Muscle layer of colon (tissue), 2 donors: ENCODE results near the gene TSEN54.

Experiments
- H3K27ac ChIP-seq: one replicate; pipeline ENCODE4 v1.7.0; 2013; ENCODE audit warnings: low read depth, mild to moderate bottlenecking, low read length, moderate library complexity
- H3K27me3 ChIP-seq, 2 donors: one replicate each; pipeline ENCODE4 v1.7.0; 2013; ENCODE audit warnings: low read length in 2 of 2, mild to moderate bottlenecking in 2 of 2; ENCODE audit not compliant: insufficient read depth in 2 of 2, control insufficient read depth in 1 of 2
- H3K36me3 ChIP-seq: one replicate; pipeline ENCODE4 v1.7.0; 2013; ENCODE audit warnings: mild to moderate bottlenecking, low read length; ENCODE audit not compliant: insufficient read depth
- H3K4me1 ChIP-seq: one replicate; pipeline ENCODE4 v1.7.0; 2013; ENCODE audit warnings: mild to moderate bottlenecking, low read length; ENCODE audit not compliant: insufficient read depth
- H3K4me3 ChIP-seq, 2 donors: one replicate each; pipeline ENCODE4 v1.7.0; 2013; ENCODE audit warnings: low read length in 2 of 2, low read depth in 1 of 2, mild to moderate bottlenecking in 1 of 2, moderate library complexity in 1 of 2
- H3K9ac ChIP-seq: one replicate; pipeline ENCODE4 v1.7.0; 2013; ENCODE audit warnings: low read length
- H3K9me3 ChIP-seq: one replicate; pipeline ENCODE4 v1.7.0; 2013; ENCODE audit warnings: mild to moderate bottlenecking, low read length
- donor health status: abdominal sarcoma.
- donor health status: Adenocarcinoma of cecum.

The TSEN54 gene

GRCh38 chr17:75540923-75541503 lies 24.7 kb downstream of the TSEN54 start:
- H3K27me3 ChIP-seq, result no peaks in the 10 kb centered on the region
- H3K4me1 ChIP-seq, result no peaks in the 10 kb centered on the region
- no peak overlapping the region for H3K27ac ChIP-seq
- H3K36me3 ChIP-seq, result no peaks in the 10 kb centered on the region
- no peak overlapping the region for H3K4me3 ChIP-seq
- H3K9ac ChIP-seq, result no peak overlapping the region
- no peaks in the 10 kb centered on the region for H3K9me3 ChIP-seq

- no peaks in the 10 kb centered on the region for H3K36me3 ChIP-seq
- no peak overlapping the region for H3K4me3 ChIP-seq
- H3K27me3 ChIP-seq, result no peaks in the 10 kb centered on the region
- no peak overlapping the region for H3K9ac ChIP-seq
- H3K27ac ChIP-seq, result no peak overlapping the region
- no peaks in the 10 kb centered on the region for H3K9me3 ChIP-seq
- no peaks in the 10 kb centered on the region for H3K4me1 ChIP-seq
Measured at GRCh38 chr17:75542229-75542628, 25.9 kb downstream of the TSEN54 start.

GRCh38 chr17:75542728-75543336 lies 26.5 kb downstream of the TSEN54 start:
- Histone ChIP-seq H3K4me1 (no peaks in the 10 kb centered on the region), H3K27me3 (no peaks in the 10 kb centered on the region), H3K9ac (no peak overlapping the region), H3K9me3 (no peaks in the 10 kb centered on the region), H3K27ac (no peak overlapping the region), H3K4me3 (no peak overlapping the region), H3K36me3 (no peaks in the 10 kb centered on the region)

DNA sequence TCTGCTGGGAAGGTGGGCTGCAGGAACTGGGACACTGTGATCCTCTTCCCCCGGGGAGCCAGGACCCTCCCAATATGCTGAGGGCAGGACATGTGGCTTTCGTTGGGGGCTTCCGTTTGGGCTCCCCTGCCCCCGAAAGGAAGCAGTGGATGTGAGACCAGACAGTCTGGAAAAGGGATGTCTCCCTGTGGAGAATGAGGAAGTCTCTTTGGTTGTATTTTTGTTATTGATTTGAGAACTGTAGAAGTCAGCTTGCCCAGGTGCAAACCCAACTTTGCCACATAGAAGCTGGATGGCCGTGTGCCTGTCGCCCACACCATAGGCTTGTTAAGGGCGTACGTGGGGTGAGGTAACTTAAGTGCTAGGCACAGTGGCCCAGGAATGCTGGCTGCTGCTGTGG lies 27.9 kb downstream of the TSEN54 start:
- Histone ChIP-seq H3K9ac (no peak overlapping the region), H3K36me3 (no peaks in the 10 kb centered on the region), H3K4me3 (no peak overlapping the region), H3K27ac (no peak overlapping the region), H3K27me3 (no peaks in the 10 kb centered on the region), H3K9me3 (no peaks in the 10 kb centered on the region), H3K4me1 (no peaks in the 10 kb centered on the region)

DNA sequence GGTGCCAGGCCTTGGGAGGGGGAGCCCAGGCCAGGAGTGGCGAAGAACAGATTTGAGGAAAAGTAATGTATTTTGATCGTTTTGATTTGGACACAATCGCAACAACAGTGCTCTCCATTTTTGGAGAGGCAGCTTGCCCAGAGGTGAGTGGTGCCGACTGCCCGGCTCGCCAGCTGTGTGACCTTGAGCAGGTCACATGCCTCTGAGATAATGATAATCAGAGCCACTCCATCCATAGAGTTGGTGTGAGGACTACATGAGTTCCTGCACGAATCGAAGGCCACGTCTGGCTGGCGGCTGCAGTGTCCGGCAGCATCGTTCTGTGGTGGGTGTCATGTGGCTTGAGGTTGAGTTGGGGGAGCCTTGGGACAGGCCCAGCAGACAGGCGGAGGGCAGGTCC lies 29.9 kb downstream of the TSEN54 start:
- Histone ChIP-seq H3K4me1 (no peaks in the 10 kb centered on the region), H3K9me3 (no peaks in the 10 kb centered on the region)

DNA sequence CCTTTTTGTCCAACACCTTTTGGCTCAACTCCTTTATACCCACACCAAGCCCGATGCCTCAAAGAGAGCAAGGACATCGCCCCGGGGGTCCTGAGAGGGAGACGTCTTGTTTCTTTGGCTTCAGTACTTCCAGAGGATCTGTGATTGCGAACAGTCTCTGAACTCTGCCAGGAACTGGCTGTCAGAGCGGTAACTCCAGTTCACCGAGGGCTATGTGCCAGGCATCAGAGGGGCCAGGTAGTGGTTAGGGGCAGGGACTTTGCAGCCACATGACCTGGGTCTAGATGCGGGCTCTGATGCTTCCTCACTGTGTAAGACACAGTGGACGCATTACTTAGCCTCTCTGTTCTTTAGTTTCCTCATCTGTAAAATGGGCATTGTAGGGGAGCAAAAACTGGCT lies 30.8 kb downstream of the TSEN54 start:
- no peaks in the 10 kb centered on the region for H3K36me3 ChIP-seq
- no peaks in the 10 kb centered on the region for H3K9me3 ChIP-seq
- H3K27me3 ChIP-seq, result no peaks in the 10 kb centered on the region
- H3K9ac ChIP-seq, result no peak overlapping the region
- no peak overlapping the region for H3K4me3 ChIP-seq
- H3K4me1 ChIP-seq, result no peaks in the 10 kb centered on the region
- no peak overlapping the region for H3K27ac ChIP-seq

More for the DNA sequence above, 29.9 kb downstream of the TSEN54 start:
- Histone ChIP-seq H3K4me3 (no peak overlapping the region), H3K27me3 (no peaks in the 10 kb centered on the region), H3K36me3 (no peaks in the 10 kb centered on the region), H3K9ac (no peak overlapping the region), H3K27ac (no peak overlapping the region)

DNA sequence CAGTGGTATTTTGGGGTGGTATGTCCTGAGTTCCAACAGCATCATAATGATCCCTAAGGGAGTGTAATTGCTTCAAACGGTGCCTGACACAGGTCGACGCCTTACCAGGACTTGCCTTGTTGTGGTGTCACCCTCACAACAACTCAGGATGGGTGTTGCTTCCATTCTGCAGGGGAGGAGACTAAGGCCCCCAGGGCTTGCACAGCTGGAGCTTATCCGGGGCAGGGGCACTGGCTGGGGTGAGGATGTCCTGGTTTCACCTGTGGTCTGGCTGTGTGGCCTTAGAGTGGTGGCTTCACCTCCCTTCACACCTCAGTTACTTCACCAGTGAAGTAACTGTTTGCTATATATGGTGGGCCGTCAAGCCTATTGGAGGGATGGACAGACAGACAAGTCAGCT lies 32.5 kb downstream of the TSEN54 start:
- Histone ChIP-seq H3K27me3 (no peaks in the 10 kb centered on the region), H3K4me1 (peaks cover 5% of the 10 kb centered on the region), H3K4me3 (no peak overlapping the region), H3K9me3 (no peaks in the 10 kb centered on the region), H3K36me3 (no peaks in the 10 kb centered on the region), H3K27ac (no peak overlapping the region), H3K9ac (no peak overlapping the region)

GRCh38 chr17:75549246-75550138 lies 33.2 kb downstream of the TSEN54 start:
- Histone ChIP-seq H3K27me3 (no peaks in the 10 kb centered on the region), H3K9ac (no peak overlapping the region), H3K27ac (no peak overlapping the region), H3K4me3 (no peak overlapping the region), H3K4me1 (peaks cover 5% of the 10 kb centered on the region), H3K36me3 (no peaks in the 10 kb centered on the region), H3K9me3 (no peaks in the 10 kb centered on the region)

DNA sequence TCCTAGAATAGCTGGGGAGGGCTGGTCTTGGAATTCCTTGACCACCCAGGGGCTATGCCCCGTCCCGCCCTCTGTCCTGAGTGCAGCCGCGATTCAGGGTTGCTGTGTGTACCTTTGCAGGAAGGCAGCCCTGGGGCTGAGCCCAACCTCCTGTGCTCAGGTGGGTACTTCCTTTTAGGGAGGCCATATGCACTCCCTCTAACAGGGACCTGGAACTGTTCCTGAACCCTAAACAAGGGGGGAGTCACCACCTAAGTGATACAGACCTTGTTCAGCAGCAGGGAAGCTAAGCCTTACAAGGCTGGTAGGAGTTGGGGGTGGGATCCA lies 33.8 kb downstream of the TSEN54 start:
- H3K27ac ChIP-seq, result no peak overlapping the region
- H3K4me3 ChIP-seq, result no peak overlapping the region
- no peak overlapping the region for H3K9ac ChIP-seq
- no peaks in the 10 kb centered on the region for H3K27me3 ChIP-seq
- H3K36me3 ChIP-seq, result no peaks in the 10 kb centered on the region
- no peaks in the 10 kb centered on the region for H3K9me3 ChIP-seq
- H3K4me1 ChIP-seq, result peaks cover 5% of the 10 kb centered on the region

GRCh38 chr17:75551266-75551665 lies 34.9 kb downstream of the TSEN54 start:
- no peaks in the 10 kb centered on the region for H3K9me3 ChIP-seq
- H3K36me3 ChIP-seq, result no peaks in the 10 kb centered on the region
- no peaks in the 10 kb centered on the region for H3K27me3 ChIP-seq
- H3K9ac ChIP-seq, result no peak overlapping the region
- no peak overlapping the region for H3K27ac ChIP-seq
- peaks cover 5% of the 10 kb centered on the region for H3K4me1 ChIP-seq
- no peak overlapping the region for H3K4me3 ChIP-seq

- no peak overlapping the region for H3K4me3 ChIP-seq
- H3K36me3 ChIP-seq, result no peaks in the 10 kb centered on the region
- no peaks in the 10 kb centered on the region for H3K27me3 ChIP-seq
- H3K9me3 ChIP-seq, result no peaks in the 10 kb centered on the region
- H3K27ac ChIP-seq, result no peak overlapping the region
- no peak overlapping the region for H3K9ac ChIP-seq
- peaks cover 5% of the 10 kb centered on the region for H3K4me1 ChIP-seq
Measured at GRCh38 chr17:75552425-75553294, 36.3 kb downstream of the TSEN54 start.
